Mucosa of gallbladder (tissue), 1 donor: ENCODE data around the gene ORM2. TPM values are rescaled to one million over a fixed set of nuclear protein-coding genes. Genes with fewer than 3 reads are reported as not detected.
A peak's percentile ranks its signal among the peaks of the same experiment; 100 is the strongest.

ENCODE experiments used
- DNase-seq: peaks from one replicate; pipeline ENCODE4 v3.0.0-alpha.2; 2020; ENCODE audit warnings: low spot score
- total RNA-seq: library from RNA; stranded (reverse); gene quantifications from one replicate; pipeline ENCODE4 v1.2.1, GENCODE V29; 2021
- donor health status: DM: no; HTN: no; CAD: no.

Gene ORM2
- total RNA-seq, 1 donor from 2014 or later, result 2.8 TPM

- no peak for DNase-seq
Observed at GRCh38 chr9:114294664-114295063, 35.0 kb upstream of the ORM2 start.

GRCh38 chr9:114296338-114296737, 33.3 kb upstream of the ORM2 start:
- DNase-seq, result no peak

GRCh38 chr9:114299286-114300152, 30.1 kb upstream of the ORM2 start:
- no peak for DNase-seq

- DNase-seq, result no peak
Observed at GRCh38 chr9:114300153-114300845, 29.4 kb upstream of the ORM2 start.

- peak; percentile 5 for DNase-seq
Observed at GRCh38 chr9:114300846-114301797, 28.5 kb upstream of the ORM2 start.

GRCh38 chr9:114301798-114302565, 27.7 kb upstream of the ORM2 start:
- peak; percentile 2 for DNase-seq

GRCh38 chr9:114302727-114303126, 26.9 kb upstream of the ORM2 start:
- DNase-seq, result no peak

- no peak for DNase-seq
Observed at GRCh38 chr9:114303571-114303970, 26.1 kb upstream of the ORM2 start.

- peak; percentile 5 for DNase-seq
Observed at GRCh38 chr9:114303977-114304376, 25.7 kb upstream of the ORM2 start.

GRCh38 chr9:114304416-114305188, 25.1 kb upstream of the ORM2 start:
- DNase-seq, result peak; percentile 4

- DNase-seq, result no peak
Observed at GRCh38 chr9:114307899-114308267, 21.8 kb upstream of the ORM2 start.

- DNase-seq, result no peak
Observed at GRCh38 chr9:114308361-114308950, 21.2 kb upstream of the ORM2 start.

- DNase-seq, result no peak
Observed at GRCh38 chr9:114309096-114309495, 20.6 kb upstream of the ORM2 start.

- no peak for DNase-seq
Observed at GRCh38 chr9:114310471-114311450, 18.9 kb upstream of the ORM2 start.

GRCh38 chr9:114311571-114312512, 17.8 kb upstream of the ORM2 start:
- no peak for DNase-seq

- DNase-seq, result no peak
Observed at GRCh38 chr9:114312513-114312875, 17.2 kb upstream of the ORM2 start.

GRCh38 chr9:114313186-114313585, 16.5 kb upstream of the ORM2 start:
- no peak for DNase-seq
